ENCODE measurements around the gene SOCS7. TPM values are rescaled to one million over a fixed set of nuclear protein-coding genes. Genes with fewer than 3 reads are reported as not detected.

SOCS7 gene
- polyA plus RNA-seq, 1 donor (not counting 4 experiments of a cell fraction or from before 2014, with no cell fraction given) = 7.5 TPM

- H3K4me3 ChIP-seq (ENCODE audit: control insufficient read depth in 2 of 3, extremely low read depth in 1 of 3, insufficient read depth in 2 of 3, low read depth in 1 of 3, low read length in 3 of 3) = no peak overlapping the region
- no peak overlapping the region for H2AFZ ChIP-seq (ENCODE audit: control insufficient read depth, low read length)
- FAIRE-seq = no peak
- TF ChIP-seq, protein P1, sequence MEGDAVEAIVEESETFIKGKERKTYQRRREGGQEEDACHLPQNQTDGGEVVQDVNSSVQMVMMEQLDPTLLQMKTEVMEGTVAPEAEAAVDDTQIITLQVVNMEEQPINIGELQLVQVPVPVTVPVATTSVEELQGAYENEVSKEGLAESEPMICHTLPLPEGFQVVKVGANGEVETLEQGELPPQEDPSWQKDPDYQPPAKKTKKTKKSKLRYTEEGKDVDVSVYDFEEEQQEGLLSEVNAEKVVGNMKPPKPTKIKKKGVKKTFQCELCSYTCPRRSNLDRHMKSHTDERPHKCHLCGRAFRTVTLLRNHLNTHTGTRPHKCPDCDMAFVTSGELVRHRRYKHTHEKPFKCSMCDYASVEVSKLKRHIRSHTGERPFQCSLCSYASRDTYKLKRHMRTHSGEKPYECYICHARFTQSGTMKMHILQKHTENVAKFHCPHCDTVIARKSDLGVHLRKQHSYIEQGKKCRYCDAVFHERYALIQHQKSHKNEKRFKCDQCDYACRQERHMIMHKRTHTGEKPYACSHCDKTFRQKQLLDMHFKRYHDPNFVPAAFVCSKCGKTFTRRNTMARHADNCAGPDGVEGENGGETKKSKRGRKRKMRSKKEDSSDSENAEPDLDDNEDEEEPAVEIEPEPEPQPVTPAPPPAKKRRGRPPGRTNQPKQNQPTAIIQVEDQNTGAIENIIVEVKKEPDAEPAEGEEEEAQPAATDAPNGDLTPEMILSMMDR (optimal IDR thresholded peaks at IDR 0.05 in 1 of 3, IDR thresholded peaks at IDR 0.05 in 1 of 3, conservative IDR thresholded peaks at IDR 0.05 in 1 of 3; ENCODE audit: extremely low read depth in 1 of 3, insufficient read depth in 2 of 3, low read length in 3 of 3) = no peak
- no peak for TF ChIP-seq EZH2 (IDR thresholded peaks at IDR 0.05; ENCODE audit: low read length)
- dilution Hi-C loops (cut with MboI; ENCODE audit: extremely low pct_ligation_motif_present, low sequenced_read_pairs) = no loop called here
- H3K4me2 ChIP-seq (ENCODE audit: control insufficient read depth, extremely low read depth, insufficient read depth, low read depth, low read length) = no peak overlapping the region
- H3K4me1 ChIP-seq (ENCODE audit: control insufficient read depth, extremely low read depth, insufficient read depth, low read length) = no peaks in the 10 kb centered on the region
- no peaks in the 10 kb centered on the region for H3K9me1 ChIP-seq (ENCODE audit: control insufficient read depth, extremely low read depth, insufficient read depth, low read length)
- no peak overlapping the region for H3K27ac ChIP-seq (ENCODE audit: control insufficient read depth, insufficient read depth, low read length)
- H3K79me2 ChIP-seq (ENCODE audit: control insufficient read depth, insufficient read depth, low read length) = no peaks in the 10 kb centered on the region
- H3K9ac ChIP-seq (ENCODE audit: control insufficient read depth, extremely low read depth, insufficient read depth, low read length) = no peak overlapping the region
- H3K36me3 ChIP-seq (ENCODE audit: control insufficient read depth in 2 of 2, extremely low read depth in 1 of 2, insufficient read depth in 2 of 2, low read length in 2 of 2) = peaks cover 5 to 9% of the 10 kb centered on the region in 2 experiments
- H4K20me1 ChIP-seq (ENCODE audit: control insufficient read depth, extremely low read depth, insufficient read depth, low read length) = no peaks in the 10 kb centered on the region
- H3K9me3 ChIP-seq (ENCODE audit: control insufficient read depth, low read depth, low read length) = no peaks in the 10 kb centered on the region
- DNase-seq (ENCODE audit: low read depth, low spot score) = no peak
- no peaks in the 10 kb centered on the region for H3K27me3 ChIP-seq (ENCODE audit: control insufficient read depth, extremely low read depth, insufficient read depth, low read length)
Observed at GRCh38 chr17:38395090-38395489, 43.4 kb downstream of the SOCS7 start.

DNA sequence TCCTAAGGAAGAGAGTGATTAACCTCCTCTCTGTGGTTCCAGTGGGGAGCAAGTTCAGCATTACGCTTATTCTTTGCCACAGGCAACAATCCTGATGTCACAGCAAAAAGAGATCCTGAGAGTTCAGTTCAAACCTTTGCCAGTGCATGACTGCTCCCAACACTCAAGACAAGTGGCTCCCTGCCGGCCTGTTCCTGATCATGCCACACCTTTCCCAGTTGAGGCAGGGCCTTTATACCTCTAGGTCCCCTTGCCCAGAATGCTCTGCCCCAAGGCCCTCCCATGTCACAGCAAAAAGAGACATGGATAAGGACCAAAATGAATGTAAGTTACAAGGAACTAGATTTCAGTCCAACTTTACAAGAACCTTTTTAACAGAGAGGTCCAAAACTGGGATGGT is 45.6 kb downstream of the SOCS7 start:
- Histone ChIP-seq H2AFZ (ENCODE audit: control insufficient read depth, low read length) (no peak overlapping the region), H3K9me1 (ENCODE audit: control insufficient read depth, extremely low read depth, insufficient read depth, low read length) (no peaks in the 10 kb centered on the region), H3K9ac (ENCODE audit: control insufficient read depth, extremely low read depth, insufficient read depth, low read length) (no peak overlapping the region), H3K27ac (ENCODE audit: control insufficient read depth, insufficient read depth, low read length) (no peak overlapping the region), H3K4me1 (ENCODE audit: control insufficient read depth, extremely low read depth, insufficient read depth, low read length) (no peaks in the 10 kb centered on the region), H3K79me2 (ENCODE audit: control insufficient read depth, insufficient read depth, low read length) (no peaks in the 10 kb centered on the region), H3K9me3 (ENCODE audit: control insufficient read depth, low read depth, low read length) (no peaks in the 10 kb centered on the region), H3K27me3 (ENCODE audit: control insufficient read depth, extremely low read depth, insufficient read depth, low read length) (no peaks in the 10 kb centered on the region), H3K4me2 (ENCODE audit: control insufficient read depth, extremely low read depth, insufficient read depth, low read depth, low read length) (no peak overlapping the region), H3K36me3 (ENCODE audit: control insufficient read depth in 2 of 2, extremely low read depth in 1 of 2, insufficient read depth in 2 of 2, low read length in 2 of 2) (peaks cover 12 to 14% of the 10 kb centered on the region in 2 experiments), H4K20me1 (ENCODE audit: control insufficient read depth, extremely low read depth, insufficient read depth, low read length) (no peaks in the 10 kb centered on the region), H3K4me3 (ENCODE audit: control insufficient read depth in 2 of 3, extremely low read depth in 1 of 3, insufficient read depth in 2 of 3, low read depth in 1 of 3, low read length in 3 of 3) (no peak overlapping the region)
- FAIRE-seq = no peak
- DNase-seq (ENCODE audit: low read depth, low spot score) = no peak
- no peak for TF ChIP-seq EZH2 (IDR thresholded peaks at IDR 0.05; ENCODE audit: low read length)
- TF ChIP-seq, protein P1 (optimal IDR thresholded peaks at IDR 0.05 in 1 of 3, IDR thresholded peaks at IDR 0.05 in 1 of 3, conservative IDR thresholded peaks at IDR 0.05 in 1 of 3; ENCODE audit: extremely low read depth in 1 of 3, insufficient read depth in 2 of 3, low read length in 3 of 3) = no peak
- dilution Hi-C loops (cut with MboI; ENCODE audit: extremely low pct_ligation_motif_present, low sequenced_read_pairs) = no loop called here

Measured in keratinocyte (primary cell).